HG03103 (cell line): ENCODE data around the gene ARHGAP6.
"Not testable (repeated sequence)": the region's sequence is repeated elsewhere in the genome, so short reads cannot be mapped to it uniquely, and the experiment has no call there.

ENCODE experiments used
- ATAC-seq: cut with Tn5 transposase; IDR thresholded peaks from one replicate; pipeline ENCODE4 v1.9.1; 2021; ENCODE audit warnings: low read depth; ENCODE audit not compliant: unreplicated experiment

Gene ARHGAP6

DNA sequence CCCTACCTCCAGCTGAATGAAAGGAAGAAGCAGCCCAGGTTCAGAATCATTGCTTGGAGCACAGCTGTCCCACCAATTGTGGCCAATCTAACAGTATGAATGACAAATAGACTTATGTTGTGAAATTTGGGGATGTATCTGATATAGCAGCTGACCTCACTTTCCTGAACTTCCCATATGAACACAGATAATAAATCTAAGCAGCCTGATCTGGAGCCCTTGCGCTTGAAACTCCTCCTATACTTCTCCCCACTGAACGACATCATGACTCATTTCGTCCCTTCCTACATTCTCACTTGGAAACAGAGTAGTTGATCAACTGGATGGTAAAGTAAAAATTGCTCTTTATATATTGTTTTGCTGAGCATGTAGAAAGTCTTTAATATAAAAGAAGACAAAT is 396.7 kb downstream of the ARHGAP6 start:
- no peak for ATAC-seq

DNA sequence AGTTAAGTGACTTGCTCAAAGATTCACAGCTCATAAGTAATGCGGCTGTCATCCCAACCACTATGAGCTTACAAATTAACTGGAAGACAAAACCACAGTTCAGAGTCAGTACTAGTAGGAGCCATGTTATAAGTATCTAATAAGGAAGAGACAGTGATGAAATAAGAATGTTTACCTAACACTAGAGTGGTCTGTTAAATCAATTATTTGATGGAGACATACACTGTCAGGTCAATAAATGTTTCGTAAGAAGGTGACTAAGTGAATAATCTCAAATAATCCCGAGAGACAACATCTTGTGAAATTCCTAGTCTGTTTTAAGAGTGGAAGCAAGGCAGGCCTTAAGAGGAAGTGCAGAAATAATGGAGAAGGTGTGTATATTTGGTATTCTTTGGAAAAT is 398.3 kb downstream of the ARHGAP6 start:
- no peak for ATAC-seq

DNA sequence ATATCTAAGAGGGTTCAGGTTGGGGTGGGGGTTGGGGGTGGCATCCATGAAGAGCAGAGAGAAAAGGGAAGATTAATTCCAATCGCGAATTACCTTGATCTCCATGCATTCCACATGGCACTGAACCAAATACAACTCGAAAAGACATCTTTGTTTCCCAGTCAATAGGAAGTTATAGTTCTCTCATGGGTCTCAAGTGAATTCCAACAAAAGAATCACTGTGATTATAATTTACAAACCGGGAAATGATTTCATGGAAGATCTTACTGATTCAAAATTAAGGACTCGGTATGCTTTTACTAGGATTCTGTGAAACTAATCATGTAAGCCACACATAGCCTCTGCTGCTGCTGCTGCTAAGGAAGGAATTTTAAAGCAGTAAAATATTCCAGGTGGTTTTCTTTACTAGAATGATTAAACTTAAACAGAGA is 399.1 kb downstream of the ARHGAP6 start:
- no peak for ATAC-seq

DNA sequence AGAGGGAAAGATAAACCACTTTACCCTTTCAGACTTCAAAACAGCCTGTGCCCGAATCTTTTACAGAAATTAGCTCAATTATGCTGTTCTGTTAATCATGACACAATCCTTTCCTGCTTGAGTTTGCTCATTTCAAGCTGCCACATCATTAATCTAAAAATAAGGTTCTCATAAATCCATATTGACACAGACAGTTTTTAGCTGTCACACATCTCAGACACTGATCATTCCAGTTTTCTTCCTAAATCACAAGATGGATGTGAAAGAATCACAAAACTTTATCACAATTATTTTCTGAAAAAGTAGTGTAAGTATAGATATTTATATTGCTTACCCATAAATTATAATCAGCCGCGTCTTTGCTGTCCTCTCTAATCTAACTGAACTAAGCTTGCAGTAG is 400.4 kb downstream of the ARHGAP6 start:
- ATAC-seq: no peak

DNA sequence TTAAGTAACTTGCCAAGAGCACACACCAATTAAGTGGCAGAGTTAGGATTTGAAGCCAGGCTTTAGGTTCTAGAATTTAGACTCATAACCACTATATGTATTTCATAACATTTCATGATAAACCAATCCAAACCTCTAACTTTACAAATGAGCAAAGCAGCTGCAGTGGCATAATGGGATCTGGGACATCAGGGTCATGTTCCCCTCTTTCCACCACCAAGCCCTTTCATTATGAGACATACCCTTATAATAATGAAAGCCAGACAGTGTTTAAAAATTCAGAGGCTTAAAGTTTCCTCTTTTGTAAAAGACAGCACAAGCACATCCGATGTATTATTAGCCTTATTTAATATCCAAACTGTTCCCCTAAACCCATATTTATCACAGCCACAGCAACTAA is 400.8 kb downstream of the ARHGAP6 start:
- no peak for ATAC-seq

DNA sequence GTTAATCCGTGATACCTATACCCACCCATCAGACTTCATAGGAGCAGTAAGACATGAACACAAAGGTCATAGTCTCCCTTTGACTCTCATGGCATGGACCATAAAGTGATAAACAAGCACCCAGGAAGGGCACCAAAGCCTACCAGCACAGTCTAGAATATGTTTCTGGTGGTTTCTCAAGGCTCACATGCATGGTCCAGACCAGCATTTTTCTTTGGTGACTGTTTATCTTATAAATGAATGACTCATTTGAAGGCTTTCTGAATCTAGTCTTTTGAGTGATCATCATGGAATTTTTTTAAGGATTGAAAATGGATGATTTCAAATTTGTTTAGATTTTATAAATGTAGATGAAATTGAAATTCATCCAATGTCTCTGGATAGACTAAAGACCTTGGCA is 404.5 kb downstream of the ARHGAP6 start:
- ATAC-seq: no peak

DNA sequence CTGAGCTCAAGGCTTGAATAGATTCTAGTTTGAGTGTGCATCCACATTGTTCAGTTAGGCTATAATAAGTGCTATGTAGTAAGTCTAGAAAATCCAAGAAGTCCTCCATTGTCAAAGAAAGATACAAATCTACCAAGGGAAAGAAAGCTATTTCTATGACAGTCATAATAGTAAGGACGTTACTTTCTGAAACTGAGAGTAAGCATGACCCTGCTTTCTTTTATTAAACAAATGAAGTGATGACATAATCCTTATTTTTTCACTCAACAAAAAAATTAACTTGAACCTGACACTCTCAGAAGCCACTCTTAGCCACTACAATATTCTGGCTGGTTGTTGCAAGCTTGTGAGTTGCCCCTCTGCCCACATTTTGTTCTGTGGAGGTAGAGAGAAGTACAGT is 406.3 kb downstream of the ARHGAP6 start:
- ATAC-seq: no peak

DNA sequence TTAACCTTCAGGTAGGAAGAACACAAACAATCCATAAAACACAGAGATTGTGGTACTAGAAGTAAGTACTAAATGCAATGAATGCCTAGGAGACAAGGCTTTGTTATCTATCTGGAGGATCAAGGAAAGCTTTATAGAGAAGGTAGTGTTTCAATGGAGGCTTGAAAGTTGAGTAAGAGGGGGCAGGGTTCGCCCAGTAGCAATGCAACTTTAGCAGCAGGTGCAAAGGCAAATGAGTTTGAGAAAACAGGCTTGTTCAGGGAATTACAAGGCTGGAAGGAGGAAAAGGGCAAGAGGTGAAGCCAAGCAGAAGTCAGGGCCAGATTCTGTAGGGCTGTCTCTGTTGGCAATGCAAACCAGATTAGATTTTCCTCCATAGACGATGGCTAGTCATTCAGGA is 408.0 kb downstream of the ARHGAP6 start:
- ATAC-seq: no peak

DNA sequence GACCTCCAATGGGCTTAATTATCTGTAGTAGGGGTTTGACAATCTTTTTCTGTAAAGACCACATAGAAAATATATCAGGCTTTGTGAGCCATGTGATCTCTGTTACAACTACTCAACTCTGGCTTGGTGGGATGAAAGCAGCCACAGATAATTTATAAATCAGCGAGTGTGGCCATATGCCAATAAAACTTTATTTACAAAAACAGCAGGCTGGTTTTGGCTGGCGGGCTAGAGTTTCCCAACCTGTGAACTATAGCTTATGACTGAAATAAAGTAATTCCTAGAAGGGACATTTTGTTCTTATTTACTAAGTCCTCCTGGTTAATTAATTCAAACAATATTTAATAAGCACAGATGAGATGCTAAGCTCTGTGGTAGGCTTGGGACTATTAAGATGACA is 408.4 kb downstream of the ARHGAP6 start:
- ATAC-seq: no peak

DNA sequence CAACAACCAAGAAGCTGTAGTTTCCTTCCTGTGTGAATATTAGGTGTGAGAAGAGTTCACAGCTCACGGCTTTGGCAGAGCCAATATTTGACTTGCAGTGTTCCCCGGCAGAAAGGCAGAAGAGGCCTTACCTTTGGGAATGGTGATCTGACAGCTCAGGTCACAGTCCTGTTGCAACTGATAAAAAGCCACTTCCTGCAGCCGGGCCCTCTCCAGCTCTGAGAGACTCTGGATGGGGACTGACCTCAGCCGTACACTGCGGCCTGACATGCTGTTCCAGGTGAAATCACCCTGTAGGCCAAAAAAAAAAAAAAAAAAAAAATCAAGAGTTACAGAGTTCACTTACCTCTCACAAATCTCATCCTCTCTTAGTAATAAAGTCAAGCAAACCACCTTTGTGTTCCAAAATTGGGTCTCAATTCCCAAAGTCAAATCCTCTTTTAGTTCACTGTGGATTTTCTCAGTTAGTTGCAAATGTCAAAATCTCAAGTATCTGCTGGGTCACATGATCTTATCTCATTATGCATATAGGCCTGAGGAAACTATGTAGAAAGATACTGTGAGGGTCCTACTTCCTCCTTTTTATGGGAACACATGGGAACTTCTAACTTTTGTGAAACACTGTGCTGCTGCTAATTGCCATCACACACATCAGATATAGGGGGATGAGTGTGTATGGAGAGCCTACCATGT is 411.2 kb downstream of the ARHGAP6 start:
- no peak for ATAC-seq

DNA sequence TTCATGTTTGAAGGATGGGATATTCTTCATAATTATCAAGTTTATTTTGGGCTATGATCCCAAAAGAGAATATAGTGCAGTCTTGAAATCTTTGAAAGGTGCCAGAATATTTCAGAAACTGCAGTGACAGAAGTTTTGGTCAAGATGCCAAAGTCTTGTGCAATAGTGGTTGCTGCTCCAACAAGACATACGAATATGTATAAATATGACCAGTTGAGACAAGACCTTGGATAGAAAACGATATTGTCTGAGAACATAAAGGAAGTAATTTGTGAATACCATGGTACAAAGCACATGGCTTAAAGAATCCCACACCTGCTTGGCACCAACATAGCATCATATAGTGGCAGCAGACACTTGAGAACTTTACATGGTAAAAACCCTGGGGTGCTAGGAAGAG is 421.1 kb downstream of the ARHGAP6 start:
- ATAC-seq: no peak

DNA sequence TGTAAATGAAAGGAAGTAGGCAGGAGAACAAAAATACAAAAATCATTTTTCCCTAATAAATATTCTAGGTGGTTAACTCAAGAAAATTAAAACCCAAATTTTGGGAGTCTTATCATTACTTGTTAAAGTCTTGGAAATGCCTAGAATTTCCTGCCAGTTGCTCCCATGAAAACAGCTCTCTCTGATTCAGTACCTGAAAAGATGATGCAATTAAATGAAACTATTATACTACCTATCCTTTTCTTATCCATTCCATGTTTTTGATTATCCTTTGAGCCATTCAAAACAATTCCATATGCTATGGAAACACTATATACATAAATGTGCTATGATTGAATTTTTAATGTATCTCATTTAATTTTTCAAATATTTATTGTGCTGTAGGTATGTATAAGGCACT is 423.0 kb downstream of the ARHGAP6 start:
- no peak for ATAC-seq

DNA sequence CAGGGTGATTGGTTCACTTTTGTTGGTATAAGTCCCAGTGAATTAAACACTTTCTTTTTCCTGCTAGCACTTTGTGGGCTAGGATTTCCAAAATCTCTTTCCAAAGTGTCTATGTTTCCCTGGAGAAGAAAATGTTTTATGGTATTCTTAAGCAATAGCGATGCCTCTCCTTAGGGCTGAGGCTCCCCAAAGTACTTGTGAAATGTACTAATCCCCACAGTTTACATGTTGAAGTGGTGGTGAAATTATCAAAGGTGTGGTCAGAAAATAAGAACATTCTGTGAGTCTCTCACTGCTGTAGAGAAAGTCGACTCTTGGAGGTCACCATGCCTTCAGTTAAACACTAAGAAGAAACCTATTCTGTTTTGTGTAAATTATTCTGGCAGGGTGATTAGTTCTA is 424.0 kb downstream of the ARHGAP6 start:
- ATAC-seq: no peak

DNA sequence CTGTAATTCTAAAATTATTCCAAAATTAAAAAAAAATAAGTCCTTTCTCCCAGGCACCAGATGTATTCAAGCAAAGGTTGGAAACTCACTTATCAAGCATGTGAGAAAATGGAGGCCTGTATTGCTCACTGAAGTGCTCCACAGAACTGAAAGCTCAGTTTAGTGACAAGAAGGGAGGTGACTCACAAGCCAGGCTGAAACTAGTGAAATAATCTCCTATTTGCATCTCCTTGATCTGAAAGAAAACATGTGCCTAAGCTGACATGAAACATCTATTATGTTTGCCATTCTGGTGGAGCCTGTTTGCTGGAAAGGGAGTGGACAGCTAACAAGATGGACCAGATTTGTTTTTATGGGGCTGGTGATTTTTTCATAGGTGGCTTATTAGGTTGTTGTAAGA is 426.5 kb downstream of the ARHGAP6 start:
- no peak for ATAC-seq

DNA sequence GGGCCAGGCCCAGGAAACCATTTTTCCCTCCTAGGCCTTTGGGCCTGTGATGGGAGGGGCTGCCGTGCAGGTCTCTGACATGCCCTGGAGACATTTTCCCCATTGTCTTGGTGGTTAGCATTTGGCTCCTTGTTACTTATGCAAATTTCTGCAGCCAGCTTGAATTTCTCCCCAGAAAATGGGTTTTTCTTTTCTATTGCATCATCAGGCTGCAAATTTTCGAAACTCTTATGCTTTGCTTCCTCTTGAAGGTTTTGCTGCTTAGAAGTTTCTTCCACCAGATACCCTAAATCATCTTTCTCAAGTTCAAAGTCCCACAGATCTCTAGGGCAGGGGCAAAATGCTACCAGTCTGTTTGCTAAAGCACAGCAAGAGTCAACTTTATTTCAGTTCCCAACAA is 430.3 kb downstream of the ARHGAP6 start:
- not testable (repeated sequence) for ATAC-seq

DNA sequence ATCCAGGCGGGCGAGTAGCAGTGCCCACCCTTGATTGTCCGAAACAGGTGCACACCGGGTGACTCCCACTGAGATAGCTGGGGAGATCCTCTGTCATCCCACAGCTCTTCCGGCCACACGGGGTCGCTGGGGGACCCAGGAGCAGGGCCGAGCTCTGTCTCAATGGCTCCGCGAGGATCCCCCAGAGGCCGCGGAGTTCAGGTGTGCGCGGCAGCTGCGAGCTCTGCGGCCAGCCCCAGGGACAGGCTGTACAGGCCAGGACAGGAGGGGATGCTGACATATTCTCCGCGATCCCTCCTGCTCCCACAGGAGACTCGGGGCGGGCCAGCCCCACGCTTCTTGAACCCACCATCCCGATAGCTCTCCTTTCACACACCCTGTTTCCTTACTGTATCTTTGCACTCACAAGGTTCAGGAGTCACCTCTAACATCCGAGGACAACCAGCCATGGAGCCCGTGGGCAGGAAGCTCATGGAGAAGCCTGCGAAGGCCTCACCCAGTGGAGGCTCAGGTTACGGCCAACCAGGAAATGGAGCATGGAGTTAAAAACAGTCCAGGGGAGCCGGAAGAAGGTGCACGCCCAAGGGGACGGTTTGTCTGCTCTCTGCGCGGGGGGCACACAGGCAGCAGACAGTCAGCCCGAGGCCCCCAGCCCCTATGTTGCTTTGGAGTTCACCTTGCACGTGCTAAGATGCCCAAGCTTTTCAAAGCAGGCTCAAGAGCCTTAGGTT is 450.4 kb downstream of the ARHGAP6 start:
- ATAC-seq: no peak

DNA sequence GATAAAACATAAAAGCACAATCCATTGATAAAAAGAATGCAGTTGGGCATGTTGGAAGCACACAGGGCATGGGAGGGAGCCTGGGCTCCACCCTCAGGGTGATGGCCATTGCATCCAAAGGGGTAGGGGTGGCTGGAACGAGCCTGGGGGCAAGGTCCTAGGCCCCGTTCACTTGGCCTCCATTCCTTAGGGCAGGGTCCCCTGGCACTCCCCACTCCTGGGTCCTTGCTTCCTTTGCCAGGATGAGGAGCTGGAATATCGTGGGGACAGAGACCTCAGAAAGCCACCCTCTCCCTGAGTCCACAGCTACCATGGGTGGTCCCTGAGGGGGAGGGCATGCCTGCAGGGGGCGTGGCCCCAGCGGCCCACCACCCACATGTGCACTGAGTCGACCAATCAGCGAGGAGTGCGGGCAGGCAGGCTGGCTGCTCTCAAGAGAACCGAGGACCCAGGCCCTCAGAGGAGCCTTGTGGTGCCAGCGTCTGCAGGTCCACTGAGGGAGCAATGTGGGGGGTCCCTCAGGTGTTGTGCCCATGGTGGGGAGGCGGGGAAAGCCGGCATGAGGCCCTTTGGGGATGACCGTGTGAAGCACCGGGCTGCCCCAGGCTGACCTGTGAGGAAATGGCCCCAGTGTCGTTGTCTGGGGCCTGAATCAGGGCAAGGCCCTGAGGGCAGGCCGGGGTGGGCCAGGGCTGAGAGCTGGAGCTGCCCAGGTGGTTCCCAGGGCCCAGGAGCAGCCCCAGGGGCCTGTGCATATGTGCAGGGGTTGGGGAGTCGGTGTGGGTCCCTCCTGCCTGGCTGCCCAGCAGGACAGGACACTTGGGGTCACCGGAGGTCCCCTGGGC is 451.2 kb downstream of the ARHGAP6 start:
- ATAC-seq: no peak

DNA sequence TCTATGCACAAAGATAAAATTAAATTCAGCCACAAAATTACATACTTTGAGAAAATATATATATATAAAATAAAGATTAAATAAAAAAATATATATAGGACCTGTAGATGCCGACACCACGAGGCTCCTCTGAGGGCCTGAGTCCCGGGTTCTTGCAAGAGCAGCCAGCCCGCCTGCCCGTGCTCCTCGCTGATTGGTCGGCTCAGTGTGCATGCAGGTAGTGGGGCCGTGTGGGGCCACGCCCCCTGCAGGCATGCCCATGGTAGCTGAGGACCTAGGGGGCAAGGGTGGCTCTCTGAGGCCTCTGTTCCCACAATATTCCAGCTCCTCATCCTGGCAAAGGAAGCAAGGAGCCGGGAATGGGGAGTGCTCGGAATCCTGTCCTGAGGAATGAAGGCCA is 453.0 kb downstream of the ARHGAP6 start:
- no peak for ATAC-seq

DNA sequence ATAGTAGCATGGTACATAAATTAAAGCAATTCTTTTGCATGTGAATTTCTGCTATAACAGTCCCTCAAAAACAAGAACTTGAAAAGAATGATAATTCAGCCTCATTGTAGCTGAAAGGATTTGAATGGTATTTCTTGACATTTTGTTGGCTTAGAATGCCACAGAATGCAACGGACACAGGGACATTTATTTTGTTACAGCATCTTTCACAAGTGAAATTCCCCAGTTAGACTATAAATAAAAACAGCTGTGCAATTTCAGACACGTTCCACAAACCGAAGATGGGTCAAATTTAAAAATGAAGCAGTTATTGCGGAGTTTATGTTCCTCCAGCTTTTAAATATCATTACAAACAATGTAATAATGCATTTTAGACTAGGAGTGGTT is 455.3 kb downstream of the ARHGAP6 start:
- no peak for ATAC-seq

DNA sequence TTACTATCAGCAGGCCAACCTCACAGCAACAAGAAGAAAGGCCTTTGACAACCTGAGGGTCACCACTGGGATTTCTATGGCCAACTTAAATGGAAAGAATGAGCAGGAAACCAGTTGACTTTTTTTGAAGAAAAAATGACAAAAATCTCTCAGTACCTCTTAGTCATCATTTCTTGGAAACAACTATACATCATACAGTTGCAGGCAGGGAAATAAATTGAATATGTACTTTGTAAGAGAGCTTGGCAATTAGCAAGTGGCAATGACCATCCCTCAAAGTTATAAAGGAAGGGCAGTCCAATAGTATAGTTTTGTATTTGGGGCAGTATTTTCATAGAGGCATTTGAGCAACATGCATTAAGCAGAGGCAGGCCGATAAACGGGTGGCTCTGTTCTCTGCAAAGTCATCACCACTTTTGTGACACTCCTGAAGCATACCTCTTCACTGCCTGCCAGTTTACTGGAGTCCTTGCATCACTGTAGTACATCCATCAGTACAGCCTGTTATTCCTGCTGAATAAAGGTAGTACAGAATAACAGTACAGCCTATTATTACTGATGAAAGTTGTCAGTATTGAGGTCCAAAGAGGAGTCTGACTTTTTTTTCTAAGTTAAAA is 455.8 kb downstream of the ARHGAP6 start:
- no peak for ATAC-seq

DNA sequence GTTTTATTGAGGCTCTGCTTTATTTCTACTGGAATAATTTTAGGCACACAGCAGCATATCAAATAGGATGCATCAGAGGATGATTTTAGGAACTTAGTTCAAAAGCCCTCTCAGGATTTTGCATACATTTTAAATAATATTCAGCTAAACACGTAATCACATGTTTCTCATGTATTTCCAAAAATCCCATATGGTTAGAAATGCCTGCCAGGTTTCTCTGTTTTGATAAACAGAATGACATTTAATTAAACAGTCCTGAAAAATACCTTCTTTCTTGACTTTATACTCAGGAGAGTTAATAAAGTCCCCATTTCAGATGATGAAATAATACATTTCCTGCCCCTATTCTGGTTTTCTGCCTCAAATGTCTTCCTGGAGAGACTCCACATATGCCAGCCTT is 459.0 kb downstream of the ARHGAP6 start:
- no peak for ATAC-seq
